Ecto neural progenitor cell (in vitro differentiated cells): ENCODE data around the gene TOM1L2.

Experiments used
- DNase-seq: peaks from one replicate; pipeline ENCODE4 v3.0.0-alpha.2; 2018; ENCODE audit warnings: low spot score

The TOM1L2 gene

DNA sequence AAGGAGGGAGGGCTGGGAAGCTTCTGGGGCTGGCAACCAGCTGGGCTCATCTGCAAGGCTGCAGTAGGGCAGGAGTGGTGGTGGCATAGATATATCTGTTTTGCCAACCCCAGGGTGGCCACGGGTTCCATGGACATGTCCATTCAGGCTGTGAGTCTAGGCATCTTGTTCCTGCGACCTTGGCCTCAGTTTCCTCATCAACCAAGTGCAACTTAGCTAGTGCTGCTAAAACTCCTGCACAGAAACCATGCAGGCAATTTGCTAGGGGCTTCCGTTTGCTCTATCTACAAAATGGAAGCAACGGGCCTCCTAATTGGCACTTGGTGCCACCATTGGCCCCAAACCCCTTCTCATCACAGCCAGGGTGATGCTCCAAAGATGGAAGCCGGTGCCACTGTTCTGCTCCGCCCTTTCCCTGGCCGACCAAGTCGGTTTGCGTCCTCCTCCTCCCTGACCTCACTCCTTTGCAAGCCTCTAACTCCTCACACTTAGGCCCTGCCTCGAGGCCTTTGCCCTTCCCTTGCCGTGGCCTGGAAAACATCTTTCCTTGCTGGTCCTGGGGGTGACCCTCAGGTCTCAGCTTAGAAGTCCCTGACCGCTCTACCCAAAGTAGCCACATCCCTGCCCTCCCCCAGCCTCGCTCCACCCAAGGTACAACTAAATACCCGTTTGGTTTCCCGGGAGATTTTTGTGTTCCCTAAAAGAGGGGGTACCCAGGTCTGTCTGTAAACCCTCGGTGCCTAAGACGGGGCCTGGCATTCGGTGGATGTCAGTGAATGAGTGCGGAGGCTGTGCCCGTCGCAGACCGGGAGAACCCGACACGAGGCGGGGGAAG is 136.6 kb downstream of the TOM1L2 start:
- DNase-seq = no peak

DNA sequence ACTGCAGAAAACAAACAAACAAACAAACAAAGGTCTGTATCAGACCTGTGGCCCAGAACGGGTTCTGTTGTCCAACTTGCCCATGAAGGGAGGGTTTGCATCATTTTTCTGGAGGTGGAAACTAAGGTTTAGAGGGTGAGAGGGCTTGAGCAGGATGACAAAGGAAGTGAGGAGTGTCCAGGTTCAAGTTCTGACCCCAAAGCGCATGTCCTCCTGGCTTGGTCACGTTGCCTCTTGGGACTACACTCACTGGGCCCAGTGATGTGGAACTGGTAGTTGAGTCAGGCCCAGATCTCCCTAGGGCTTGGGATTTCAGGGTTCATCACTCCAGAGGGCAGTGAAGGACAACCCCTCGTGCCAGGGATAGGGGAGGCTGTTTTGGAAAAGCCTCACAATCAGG is 137.2 kb downstream of the TOM1L2 start:
- no peak for DNase-seq

- no peak for DNase-seq
Observed at GRCh38 chr17:17833658-17834357, 138.4 kb downstream of the TOM1L2 start.

DNA sequence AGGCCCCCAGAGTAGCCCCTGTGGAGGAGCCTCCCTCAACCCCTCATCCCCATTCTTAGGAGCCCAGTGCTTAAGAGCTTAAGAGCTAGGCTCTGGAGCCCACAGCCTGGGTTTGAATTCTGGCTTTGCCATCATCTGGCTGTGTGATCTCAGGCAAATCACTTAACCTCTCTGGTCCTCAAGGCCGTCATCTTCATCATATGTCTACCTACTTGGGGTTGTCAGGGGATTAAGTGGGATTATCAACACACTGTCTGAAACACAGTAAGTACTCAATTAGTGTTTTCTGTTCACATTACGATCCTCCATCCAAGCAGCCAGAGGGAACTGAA is 140.2 kb downstream of the TOM1L2 start:
- DNase-seq = no peak

DNA sequence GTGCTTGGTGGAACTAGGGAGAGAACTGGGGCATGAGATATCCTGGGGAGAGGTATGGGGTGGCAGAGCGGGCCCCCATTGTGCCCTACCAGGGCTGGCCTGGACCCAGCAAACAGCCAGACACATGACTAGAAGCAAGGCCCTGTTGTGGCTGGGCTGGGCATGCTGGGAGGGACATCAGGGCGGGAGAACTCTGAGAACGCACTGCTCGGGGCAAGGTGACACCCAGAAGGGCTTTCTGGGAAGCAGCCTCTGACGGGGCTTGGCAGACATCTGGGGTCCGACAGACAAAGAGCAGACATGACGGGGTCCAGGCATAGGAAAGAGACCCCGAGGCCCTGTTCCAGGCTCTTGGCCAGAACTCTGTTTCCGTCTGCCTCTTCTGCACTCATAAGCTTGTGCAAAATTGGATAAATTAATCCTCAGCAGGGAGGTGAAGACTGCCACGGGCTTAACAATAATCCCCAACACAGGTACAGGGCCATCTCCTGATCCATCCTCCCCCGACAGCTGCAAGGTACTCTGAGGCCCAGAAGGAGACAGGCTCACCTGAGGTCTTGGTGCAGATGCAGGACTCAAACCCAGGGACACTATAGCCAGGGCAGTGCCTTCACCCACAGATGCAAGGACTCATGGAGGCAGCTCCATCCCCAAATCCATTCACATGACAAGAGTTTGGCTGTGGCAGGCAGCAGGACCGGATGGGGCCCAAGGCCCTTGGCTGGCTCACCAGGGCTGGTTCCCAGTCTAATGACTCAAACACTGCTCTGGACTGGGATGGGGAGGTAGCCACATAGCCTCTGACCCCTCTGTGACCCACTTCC is 140.8 kb downstream of the TOM1L2 start:
- no peak for DNase-seq

GRCh38 chr17:17830740-17831207 is 141.4 kb downstream of the TOM1L2 start:
- no peak for DNase-seq

DNA sequence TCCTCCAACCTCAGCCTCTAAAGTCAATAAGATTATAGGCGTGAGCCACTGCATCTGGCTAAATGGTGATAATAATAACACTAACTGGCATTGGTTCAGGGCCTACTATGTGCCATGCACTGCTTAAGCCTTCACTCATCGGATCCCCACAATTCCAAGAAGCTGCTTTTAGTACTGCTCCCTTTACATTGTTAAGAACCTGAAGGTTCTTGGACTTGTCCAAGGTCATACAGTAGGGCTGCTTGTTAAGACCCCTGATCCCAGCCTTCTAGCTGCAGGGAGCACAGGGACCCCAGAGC is 142.0 kb downstream of the TOM1L2 start:
- DNase-seq = no peak

- DNase-seq = no peak
Observed at GRCh38 chr17:17827826-17828621, 144.2 kb downstream of the TOM1L2 start.

DNA sequence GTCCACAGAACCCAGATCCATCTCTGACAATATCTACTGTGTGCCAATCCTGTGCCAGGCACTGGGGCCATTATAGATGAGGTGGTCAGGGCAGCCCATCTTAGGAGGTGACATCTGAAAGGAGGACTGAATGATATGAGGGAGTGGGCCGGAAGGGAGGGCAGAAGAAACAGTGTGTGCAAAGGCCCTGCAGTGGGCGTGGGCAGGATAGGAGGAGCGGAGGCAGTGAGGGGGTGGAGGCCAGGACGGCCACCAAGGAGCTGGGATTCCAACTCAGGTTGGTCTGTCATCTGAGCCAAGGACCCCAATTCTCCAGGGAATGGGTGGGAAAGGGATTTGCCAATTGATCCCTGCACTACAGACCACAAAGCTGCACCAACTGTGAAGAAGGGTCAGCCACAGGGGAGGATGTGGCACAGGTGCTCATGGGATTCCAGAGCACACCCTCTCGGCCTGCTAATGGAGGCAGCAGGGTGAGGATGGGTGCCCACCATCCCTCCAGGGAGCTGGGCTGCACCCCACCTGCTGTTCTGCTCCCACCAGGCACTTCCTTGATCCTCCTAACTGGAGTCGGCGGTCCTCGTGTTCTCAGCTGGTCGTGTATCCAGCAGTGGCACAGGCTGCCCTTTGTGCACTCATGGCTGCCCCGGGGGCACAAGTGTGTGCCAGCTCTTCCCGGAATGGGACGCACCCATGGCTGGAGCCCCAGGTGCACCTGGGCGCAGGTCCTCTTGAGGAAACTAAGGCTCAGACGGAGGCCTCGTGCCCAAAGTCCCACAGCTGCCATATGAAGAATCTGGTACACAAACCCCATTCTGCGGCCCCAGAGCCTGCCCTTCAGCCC is 145.0 kb downstream of the TOM1L2 start:
- DNase-seq = no peak

DNA sequence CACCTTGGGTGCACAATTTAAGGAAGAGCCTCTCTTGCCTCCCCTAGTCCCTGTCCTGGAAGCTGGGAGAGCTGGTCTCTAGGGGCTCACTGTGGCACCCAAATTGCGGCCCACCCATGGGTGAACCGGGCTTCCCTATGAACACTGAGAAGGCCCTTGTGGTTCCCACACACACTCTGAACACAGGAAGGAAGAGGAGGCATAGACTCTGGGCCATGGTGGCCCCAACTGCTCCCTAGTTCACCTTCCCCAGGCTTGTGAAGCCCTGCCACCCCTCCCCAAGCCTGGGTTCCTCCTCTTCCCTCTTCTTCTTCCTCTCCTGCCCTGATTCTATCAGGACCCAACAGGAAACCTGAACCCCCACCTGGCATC is 145.9 kb downstream of the TOM1L2 start:
- DNase-seq = no peak

DNA sequence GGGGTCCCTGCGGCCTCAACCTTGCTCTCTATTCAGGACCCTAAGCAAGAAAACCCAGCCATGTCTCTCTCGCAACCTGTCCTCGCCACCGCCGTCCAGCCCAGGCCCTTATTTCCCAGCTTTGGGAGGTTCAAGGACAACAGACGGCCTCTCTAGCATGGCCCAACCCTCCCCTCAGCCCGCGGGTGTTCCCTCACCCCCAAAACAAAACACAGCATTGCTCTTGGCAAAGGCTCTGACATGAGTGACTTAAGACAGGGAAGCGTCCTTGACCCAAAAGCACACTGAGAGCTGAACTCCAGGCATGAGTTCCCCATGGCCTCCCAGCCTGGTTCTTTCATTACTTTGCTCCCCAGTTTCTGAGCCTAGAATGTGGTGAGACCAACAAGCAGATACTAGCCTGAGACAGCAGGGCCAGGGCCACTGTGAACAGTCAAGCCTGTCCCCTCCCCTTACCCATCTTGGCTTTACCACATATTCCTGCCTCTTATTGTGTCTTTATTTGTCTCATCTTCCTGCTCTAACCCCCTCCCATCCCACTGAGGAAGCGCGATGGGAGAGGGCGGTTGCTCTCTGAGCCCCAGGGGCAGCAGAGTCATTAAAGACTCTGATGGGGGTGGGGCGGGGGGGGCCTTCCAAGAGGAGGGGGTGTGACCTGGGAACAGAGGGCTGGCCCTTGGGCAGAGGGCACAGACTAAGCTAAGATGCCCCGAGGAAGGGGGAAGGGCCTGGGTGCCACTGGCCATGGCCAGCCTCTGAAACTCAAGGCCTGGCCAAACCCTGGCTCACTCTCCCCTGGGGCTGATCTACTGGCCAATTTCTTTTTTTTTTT is 147.2 kb downstream of the TOM1L2 start:
- DNase-seq = no peak

- no peak for DNase-seq
Observed at GRCh38 chr17:17824119-17824782, 147.9 kb downstream of the TOM1L2 start.

- DNase-seq = peak; percentile 97
Observed at GRCh38 chr17:17823433-17824118, 148.6 kb downstream of the TOM1L2 start.

DNA sequence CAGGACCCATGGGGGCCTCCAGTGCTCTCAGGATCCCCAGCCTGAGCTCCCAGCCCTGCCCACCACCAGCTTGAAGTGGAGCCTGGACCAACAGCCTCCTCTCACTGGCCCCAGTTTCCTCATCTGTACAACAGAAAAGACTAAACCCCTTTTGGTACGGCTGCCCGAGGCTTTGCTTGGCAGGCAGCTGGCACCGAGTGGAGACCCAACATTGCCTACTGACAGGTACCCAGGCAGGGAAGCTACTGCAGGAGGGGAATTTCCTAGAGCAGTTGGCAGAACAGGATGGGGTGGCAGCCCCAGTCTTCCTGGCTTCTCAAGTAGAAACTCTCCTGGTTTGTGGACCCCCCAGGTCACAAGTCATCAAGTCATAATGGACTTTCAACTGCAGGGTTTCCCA is 149.6 kb downstream of the TOM1L2 start:
- DNase-seq = no peak

DNA sequence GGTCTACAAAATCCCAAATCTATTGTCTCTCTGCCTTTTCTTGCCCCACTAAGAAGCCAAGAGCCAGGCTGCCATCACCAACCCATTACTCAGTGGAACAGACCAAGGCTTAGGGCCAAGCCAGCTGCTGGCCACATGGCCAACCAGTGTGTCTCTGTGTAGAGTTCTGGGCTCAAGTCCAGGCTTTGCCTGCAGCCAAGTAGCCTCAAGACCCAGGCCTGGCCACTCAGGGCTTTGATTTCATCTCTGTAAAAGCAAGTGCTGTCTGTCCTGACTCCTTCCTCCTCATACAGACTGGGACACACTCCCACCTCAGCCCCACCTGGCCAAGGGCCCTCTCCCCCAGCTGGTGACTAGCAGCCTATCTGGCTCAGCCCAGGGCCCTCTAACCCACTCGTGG is 150.0 kb downstream of the TOM1L2 start:
- DNase-seq = no peak

DNA sequence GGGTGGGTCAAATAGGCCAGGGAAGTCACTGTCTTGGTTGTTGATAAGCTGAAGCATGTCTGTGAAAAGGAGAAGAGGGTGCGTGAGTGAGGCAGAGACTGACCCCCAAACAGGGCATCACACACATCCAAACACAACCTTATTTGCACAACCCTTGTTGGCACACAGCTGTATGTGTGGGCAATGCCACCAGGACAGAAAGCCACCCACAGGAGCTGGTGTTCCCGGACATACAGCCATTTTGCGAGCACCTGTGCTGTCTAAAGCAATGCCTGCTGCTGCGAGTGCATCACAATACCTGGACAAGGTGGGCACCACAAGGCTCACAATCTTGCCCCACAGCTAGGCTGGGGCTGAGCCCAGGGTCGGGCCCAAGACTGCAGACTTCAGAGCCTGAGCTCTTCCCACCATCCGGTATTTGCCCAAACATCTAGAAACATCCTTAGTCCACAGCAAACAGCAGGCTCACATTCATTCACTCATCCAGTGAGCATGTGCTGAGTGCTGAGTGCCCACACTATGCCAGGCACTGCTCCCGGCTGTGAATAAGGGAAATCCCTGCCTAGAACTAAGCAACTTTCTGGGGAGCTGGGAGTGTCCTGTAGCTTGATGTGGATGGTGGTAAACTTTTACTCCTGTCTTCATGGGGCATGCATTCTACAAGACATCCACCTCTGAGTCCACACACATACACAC is 151.6 kb downstream of the TOM1L2 start:
- DNase-seq = no peak

DNA sequence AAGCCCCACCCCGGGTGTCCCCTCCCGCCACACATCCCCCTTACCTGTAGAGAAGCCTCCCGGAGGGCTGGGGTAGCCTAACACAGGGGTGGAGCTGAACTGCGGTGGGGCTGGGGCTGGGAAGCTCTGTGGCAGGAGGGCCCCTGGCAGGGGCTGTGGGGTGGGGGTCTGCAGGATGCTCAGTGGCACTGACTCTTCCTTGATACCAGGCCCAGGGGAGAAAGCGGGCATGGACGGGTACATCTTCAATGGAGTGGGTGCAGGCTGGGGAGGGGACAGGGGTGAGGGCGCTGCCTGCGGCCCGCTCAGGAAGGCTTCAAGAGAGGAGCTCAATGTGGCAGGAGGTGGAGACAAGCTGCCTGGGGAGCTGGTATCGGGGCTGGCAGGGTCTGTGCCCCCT is 152.2 kb downstream of the TOM1L2 start:
- DNase-seq = no peak

- no peak for DNase-seq
Observed at GRCh38 chr17:17819561-17819995, 152.6 kb downstream of the TOM1L2 start.
